ENCODE data around the gene MRPS23.

The MRPS23 gene

DNA sequence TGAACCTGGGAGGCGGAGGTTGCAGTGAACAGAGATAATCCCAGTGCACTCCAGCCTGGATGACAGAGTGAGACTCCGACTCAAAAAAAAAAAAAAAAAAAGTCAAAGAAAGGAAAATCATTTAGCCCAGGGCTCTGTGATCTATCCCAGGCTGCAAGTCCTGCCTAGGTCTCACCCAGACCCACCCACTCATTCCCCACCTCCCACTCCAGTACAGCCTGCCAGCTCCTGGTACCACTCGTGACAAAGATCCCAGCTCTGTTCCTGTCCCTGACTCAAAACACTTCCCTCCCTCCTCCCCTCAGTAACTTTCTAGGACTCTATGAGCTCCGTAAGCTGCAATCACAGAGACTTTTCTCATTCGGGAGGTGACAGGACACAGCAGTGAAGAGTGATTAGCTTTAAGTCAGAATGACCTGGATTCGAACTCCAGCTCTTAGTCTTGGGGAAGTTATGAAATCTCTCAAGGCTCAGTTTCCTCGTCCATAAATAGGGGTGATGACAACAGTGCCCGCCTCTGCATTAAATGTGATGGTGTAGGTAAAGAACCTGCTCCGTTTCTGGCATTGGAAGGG lies 28.0 kb upstream of the MRPS23 start:
- DNase-seq = no peak

DNA sequence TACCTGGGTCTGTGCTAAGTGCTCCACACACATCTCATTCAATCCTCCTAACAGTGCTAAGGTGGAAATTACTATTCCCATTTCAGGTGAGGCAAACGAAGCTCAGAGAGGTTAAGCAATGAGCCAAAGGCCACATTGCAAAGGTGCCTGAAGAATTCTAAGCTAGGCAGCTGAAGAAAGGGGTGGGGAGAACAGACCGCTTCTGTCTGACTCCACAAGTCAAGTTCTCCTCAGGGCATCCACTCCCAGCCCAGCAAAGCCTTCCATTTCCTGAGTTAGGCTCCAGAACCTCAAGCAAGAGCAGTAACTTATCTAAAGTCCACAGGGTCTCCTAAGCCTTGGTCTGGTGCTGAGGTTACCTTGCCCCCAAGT lies 27.0 kb upstream of the MRPS23 start:
- no peak for DNase-seq

- no peak for DNase-seq
Observed at GRCh38 chr17:57876023-57876865, 26.4 kb upstream of the MRPS23 start.

- DNase-seq = peak; percentile 93
Observed at GRCh38 chr17:57875290-57876022, 25.6 kb upstream of the MRPS23 start.

DNA sequence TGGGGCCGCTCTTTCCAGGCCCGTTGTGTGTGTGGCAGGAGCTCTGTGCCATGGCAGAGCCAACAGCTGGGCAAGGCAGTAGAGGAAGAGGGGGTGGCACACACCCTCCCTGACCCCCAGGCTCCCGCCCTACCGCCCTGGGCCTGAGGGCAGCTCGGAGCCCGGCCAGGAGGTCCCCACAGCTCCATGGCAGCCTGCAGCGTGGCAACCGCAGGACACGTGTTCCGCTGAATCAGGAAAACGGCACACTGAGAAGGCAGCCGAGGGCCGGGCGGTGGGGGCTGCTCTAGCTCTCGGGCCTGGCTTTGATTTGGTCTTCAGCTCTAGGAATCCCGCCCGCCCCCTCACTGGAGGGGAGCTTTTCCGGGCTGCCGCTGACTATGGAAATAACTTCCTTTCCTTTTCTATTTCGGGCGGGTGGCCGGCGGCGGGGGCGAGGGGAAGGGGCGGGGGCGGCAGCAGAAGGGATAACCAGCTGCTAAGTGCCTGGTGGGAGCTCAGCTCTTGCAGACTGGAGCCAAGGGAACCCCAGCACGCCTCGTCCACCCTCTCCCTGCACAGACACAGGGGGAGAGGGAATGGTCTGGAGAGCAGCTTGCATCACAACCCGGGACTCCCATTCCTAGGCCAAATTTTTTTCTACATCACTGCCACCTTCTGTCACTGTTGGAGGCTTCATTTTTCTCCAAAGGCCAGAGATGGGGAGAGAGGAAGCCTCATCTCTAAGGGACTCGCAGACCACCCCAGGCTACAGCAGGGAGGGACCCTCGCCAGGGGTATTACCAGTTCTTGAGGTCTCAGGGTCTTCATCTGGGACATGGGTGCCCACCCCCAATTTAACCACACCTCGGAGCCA lies 24.8 kb upstream of the MRPS23 start:
- peak; percentile 91 for DNase-seq

- no peak for DNase-seq
Observed at GRCh38 chr17:57874058-57874419, 24.2 kb upstream of the MRPS23 start.

DNA sequence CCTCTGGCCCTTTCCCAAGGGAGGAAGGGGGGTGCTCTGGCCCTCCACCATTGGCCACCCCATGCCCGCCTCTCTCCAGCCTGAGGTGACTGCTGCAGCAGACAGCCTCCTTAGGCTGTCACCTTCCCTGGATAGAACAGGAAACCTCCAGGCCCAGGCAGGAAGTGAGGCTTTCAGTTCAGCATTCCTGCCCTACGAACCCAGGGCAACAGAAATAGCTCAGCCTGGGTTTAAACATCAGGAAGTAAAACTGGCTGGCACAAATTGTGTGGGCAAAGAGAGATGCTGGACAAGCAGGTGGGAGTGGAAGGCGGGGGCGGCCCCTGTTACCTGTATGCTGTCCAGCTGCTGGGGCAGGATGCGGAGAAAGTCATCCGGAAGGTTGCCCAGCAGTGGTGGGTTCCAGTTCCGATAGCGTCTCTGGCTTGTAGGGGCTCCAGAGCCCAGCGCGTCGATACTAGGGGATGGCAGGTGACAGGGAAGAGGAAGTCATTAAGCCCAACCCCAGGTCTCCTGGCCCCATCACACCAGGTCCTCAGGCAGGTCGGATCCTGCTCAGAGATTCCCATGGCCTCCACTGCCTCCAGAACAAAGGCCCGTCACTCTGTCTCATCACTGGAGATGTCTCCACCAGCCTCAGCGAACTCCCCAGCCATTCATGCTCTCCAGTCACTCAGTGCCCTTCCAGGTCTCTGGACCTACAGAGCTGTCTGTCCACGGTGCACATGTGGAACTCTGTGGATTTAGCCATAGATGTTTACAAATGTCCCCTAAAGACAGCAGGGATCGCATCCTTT lies 23.6 kb upstream of the MRPS23 start:
- DNase-seq = no peak

DNA sequence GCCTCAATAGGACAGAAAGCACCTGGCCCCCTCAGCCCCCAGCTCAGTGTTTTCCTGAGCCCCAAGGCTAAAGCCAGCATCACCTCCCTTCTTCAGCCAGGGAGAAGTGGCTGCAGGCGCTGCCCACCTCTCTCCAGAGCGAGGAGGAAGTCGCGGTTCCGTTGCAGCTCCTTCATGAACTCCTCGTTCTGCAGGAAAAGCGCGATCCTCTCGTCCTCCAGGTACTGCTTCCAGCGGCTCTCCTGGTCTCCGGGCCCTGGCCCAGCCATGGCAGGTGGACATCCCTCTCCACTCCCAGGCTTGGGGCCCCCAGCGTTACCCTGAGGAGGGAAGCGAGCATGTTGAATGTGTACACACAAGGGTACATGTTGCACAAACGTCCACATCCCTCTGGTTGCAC lies 22.7 kb upstream of the MRPS23 start:
- DNase-seq = no peak

- DNase-seq = no peak
Observed at GRCh38 chr17:57871863-57872262, 22.0 kb upstream of the MRPS23 start.

DNA sequence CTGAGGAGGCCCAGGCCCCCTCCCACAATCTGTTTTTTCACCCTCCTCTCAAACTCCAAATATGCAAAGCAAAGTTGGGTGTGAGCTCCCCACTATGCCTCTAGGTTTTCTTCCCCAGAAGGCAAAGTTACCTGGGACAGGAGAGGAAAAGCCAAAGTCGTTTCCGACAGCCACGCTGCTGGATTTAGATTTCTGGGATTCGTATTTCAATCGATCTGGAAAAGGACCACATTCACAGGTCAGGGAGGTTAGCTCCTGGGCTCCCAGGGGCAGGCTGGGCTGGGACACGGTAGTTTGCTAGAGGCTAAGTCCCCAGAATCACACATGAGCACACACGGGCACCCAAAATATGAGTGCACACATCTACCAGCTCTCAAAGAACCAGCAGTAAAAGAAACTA lies 21.3 kb upstream of the MRPS23 start:
- no peak for DNase-seq

GRCh38 chr17:57870283-57870635 lies 20.4 kb upstream of the MRPS23 start:
- no peak for DNase-seq

GRCh38 chr17:57869617-57870282 lies 19.9 kb upstream of the MRPS23 start:
- no peak for DNase-seq

GRCh38 chr17:57868910-57869616 lies 19.2 kb upstream of the MRPS23 start:
- no peak for DNase-seq

DNA sequence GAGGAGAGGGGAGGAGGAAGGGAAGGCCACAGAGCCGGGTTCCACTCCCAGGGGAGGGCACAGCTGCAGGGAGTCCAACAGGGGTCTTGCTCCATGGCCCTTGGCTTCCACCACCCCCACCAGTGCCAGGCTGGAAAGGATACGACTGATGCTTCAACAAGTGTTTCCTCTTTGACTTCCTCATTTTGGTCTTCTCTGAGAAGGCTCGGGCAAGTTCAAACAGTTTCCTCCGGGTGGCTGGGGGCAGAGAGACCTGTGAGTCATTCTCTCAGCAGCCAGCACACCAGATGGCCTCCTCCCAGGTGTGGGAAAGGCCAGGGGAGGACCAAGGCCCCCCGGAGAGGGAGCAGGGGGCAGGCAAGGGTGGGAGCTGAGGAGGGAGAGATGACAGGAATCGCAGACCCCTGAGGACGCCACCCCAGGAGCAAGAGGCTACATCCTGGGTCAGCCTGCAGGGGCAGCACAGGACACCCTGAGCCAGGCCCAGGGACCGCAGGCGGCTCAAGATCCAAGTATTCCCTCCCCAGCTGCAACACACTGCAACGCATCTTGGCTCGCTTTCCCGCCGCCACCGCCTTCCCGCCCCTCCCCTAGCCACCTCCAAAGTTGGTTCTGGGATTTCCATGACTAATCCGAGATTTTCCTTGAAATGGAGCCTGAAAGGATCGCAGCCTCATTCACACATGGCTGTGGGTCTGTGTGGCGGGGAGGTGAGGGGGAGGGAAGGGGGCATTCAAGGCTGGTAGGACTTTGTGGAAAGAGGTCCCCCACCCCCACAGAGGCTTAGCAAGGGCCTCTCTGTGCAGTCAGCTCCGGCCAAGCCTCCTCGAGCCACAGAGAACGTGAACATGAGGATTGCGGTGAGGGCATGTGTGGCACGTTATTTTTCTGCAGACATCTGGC lies 18.4 kb upstream of the MRPS23 start:
- DNase-seq = peak; percentile 86

DNA sequence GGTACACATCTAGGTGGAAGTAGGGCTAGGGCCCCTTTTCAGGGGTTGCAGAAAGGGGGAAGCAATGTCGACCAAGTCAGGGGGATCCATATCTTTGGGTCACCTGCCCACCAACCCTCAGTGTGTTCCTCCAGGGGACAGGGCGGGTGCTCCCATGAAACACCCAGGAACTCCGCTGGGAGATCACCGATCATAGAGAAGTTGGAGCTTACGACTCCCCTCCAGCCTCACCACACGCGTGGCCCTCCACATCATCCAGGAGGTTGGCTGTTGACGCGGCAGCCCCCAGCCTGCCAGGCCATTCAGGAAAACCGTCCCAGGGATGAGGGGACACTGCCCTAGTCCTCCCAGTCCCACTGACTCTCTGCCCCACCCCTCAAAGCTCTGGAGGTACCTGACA lies 17.3 kb upstream of the MRPS23 start:
- DNase-seq = no peak

- no peak for DNase-seq
Observed at GRCh38 chr17:57866723-57867122, 16.9 kb upstream of the MRPS23 start.

DNA sequence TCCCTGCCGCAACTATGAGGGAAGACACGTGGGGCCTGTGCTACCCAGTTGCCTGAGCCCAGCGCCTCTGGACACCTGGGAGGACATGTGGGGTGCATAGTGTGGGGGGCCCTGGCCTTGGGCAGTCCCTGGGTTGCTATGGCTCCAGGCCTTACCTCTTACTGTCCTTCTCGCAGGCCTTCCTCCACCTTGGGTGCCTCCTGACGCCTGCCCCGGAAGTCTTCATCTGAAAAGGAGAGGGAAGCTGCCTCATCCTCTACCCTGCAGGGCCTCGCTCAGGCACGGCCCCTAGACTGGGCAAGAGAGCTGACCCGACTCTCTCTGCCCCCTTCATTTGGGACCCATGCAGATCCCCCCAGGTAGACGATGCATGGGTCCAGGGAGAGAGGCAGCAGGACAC lies 16.5 kb upstream of the MRPS23 start:
- DNase-seq = no peak

DNA sequence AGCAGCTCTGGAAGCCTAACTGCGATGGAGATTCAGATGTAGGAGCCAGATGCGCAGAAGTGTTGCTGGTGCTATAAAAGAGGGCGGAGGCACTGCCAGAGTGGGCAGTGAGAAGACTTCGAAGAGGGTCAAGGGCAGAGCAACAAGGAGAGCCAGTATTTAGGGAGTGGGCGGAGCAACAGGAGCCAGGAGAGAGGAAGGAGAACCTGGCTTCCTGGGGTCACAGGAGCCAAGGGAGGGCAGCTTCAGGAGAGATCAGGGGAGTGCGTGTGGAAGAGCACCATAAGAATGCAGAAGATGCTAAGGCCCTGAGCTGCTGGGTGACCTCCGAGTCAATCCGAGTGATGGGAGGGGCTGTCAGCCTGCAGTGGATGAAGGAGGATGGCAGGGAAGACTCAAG lies 14.4 kb upstream of the MRPS23 start:
- DNase-seq = no peak

- DNase-seq = no peak
Observed at GRCh38 chr17:57862694-57863667, 13.1 kb upstream of the MRPS23 start.
